Vagina (tissue), 2 donors: ENCODE data around the gene B4GALT2.

Source experiments
- CTCF ChIP-seq, 3 experiments: fragments of 450-650 bp in 2 of 3; fragments of 200-600 bp in 1 of 3; sonication (generic) in 1 of 3; IDR thresholded peaks; one replicate each; pipeline ENCODE4 v1.5.1; 2017 to 2019; ENCODE audit warnings: antibody characterized with exemption in 3 of 3, mild to moderate bottlenecking in 2 of 3, moderate library complexity in 2 of 3
- POLR2A ChIP-seq, 2 donors: fragments of 450-650 bp; IDR thresholded peaks; one replicate each; pipeline ENCODE4 v1.6.1; 2017; ENCODE audit warnings: antibody characterized with exemption in 2 of 2, mild to moderate bottlenecking in 2 of 2, moderate library complexity in 2 of 2
- POLR2AphosphoS5 ChIP-seq, 2 donors: sonication (generic); formaldehyde crosslinking; IDR thresholded peaks; one replicate each; pipeline ENCODE4 v1.9.0; 2017; ENCODE audit warnings: antibody characterized with exemption in 2 of 2, mild to moderate bottlenecking in 2 of 2, low read depth in 1 of 2; ENCODE audit not compliant: insufficient read depth in 1 of 2

GRCh38 chr1:43969746-43970466 is 9.1 kb upstream of the B4GALT2 start, which contains the start of gene DPH2:
- TF ChIP-seq CTCF (IDR thresholded peaks at IDR 0.05) = no peak
- TF ChIP-seq POLR2A (IDR thresholded peaks at IDR 0.05) = no peak
- peak; percentile 66 to 89 for TF ChIP-seq POLR2AphosphoS5 (IDR thresholded peaks at IDR 0.05; ENCODE audit: insufficient read depth in 1 of 2, low read depth in 1 of 2)
